Anterior cingulate cortex (tissue), 58 donors: ENCODE measurements around the gene CNOT1.
A peak's percentile ranks its signal among the peaks of the same experiment; 100 is the strongest.
"Not testable (repeated sequence)": the region's sequence is repeated elsewhere in the genome, so short reads cannot be mapped to it uniquely, and the experiment has no call there.

Source experiments
- DNase-seq, 58 donors: peaks; one replicate each; lab custom pipeline; 2025; lab: John Stamatoyannopoulos, UW

Gene CNOT1

DNA sequence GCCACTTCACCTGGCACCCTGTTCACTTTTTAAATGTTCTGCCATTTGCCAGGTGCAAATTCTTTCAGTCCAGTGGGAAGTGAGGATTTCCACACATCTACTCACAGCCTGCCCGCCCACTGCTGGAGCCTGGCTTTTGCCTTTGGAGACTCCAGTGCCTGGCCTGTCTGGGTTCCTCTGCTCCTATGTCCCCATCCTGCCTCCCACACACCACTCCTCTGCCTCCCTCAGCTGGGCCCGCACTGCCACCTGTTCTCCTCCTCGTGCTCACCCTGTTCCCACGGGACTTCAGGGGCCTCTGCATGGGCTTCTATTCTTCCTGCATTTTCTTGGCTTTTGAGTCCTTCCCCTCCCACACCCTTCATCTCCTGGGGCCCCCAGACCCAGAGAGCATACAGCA, 137.6 kb downstream of the CNOT1 start:
- no peak for DNase-seq

DNA sequence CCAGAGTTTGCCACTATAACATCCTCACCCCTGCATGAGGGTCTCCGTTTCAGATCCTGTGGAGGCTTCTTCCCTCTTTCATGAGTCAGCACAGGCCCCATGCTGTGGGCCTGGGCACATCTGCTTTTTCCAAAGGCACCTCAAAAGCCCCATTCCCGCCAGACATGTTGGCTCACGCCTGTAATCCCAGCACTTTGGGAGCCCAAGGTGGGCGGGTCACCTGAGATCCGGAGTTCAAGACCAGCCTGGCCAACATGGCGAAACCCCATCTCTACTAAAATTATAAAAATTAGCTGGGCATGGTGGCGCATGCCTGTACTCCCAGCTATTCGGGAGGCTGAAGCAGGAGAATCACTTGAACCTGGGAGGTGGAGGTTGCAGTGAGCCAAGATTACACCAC, 139.1 kb downstream of the CNOT1 start:
- not testable (repeated sequence) for DNase-seq

DNA sequence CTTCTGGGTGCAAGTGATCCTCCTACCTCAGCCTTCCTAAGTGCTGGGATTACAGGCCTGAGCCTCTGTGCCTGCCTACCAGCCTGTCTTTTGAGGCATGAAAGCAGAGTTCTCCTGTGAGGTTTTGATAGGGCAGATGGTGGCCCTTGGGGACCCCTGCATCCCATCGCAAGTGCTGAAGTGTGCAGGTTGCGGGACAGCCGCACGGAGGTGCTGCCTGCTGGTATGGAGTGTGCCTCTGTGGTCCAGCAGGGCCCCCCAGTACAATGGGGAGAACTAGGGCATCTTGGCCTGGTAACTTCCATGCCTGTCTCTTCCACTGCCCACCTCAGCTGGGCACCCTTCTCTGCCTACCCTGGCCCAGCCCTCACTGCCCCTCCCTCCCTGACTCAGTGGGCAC, 139.6 kb downstream of the CNOT1 start:
- no peak for DNase-seq

DNA sequence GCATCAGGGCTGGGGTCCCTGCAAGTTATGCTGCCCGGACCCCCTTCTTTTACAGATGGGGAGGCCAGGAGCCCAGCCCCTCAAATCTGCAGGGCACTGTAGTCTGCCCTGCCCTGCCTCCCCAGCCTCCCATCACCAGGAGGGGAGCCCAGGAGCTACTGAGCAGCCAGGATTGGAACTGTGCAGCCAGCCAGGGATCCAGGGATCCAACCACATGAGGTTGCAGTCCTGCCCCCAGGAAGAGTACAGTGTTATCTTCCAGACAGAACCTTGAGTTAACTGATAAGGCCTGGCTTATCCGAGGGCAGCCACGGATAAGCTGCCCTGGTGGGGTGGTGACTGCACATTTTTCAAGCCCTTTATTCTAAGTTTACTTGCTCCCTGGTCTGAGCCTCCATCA, 141.1 kb downstream of the CNOT1 start:
- DNase-seq: no peak

DNA sequence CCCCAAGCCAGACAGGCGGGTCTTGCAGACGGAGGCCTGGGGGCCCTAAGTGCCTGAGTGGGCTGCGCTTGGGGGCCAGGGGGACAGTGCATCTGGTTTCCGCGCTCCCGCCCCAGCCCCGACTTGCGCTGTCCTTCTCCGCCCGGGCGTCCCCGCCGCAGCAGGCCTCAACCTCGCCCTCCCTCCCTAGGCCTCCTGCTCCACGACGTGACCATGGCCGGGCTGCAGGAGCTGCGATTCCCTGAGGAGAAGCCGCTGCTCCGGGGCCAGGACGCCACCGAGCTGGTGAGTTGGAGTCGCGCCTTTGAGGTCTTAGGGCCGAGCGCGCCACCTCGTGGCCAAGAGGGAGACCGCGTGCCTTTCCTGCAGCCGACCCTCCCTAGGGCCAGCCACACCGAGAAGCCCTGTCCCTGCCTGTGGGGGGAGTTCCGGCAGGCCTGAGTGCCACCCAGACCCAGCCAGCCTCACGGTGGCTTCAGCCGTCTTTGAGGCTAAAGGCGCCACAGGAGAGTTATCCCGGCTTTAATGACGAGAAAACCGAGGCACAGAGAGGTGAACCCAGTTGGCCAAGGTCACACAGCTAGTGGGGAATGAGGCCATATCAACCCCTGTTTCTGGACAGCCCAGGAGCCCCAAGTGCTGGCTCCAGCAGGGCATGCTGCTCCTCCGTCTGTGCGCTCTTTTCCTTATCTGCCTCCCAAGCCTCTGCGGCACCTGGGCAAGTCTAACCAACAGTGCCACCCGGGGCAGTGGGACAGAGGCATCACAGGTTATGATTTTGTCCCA, 141.9 kb downstream of the CNOT1 start:
- DNase-seq: peak in 56 of 58 donors; percentile 30 to 89 (median 63)

GRCh38 chr16:58485184-58485887, 144.3 kb downstream of the CNOT1 start:
- peak in 6 of 58 donors; percentile 13 to 56 (median 33) for DNase-seq

- no peak for DNase-seq
Observed at GRCh38 chr16:58481931-58482330, 147.7 kb downstream of the CNOT1 start.

DNA sequence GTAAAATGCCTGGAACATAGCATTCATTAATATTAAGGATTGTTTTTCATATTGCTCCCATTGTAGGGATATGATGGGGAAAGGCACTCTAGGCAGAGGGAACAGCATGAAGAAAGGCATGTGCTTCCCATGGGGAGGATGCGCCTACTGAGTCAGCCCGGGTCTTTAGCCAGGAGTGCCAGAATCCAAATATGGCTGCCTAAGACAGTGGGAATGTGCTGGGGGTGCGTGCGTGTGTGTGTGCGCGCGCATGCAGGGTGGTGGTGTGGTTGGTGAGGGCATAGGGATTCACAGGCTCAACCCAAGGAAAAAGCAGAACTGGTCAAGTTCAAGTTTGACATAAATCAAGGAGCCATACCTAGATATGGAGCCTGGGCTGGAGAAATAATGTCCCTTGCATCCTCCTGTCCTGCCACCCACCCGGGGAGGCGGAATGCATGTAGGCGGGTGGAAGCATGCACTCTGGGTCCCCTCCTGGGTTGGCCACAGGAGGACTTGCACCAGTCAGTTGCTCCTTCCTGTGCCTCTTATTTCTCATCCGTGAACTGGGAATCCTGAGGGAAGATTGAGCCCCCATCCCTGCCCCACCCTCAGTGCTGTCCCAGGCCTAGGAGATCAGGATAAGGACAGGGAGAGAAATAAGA, 148.3 kb downstream of the CNOT1 start:
- DNase-seq: no peak

DNA sequence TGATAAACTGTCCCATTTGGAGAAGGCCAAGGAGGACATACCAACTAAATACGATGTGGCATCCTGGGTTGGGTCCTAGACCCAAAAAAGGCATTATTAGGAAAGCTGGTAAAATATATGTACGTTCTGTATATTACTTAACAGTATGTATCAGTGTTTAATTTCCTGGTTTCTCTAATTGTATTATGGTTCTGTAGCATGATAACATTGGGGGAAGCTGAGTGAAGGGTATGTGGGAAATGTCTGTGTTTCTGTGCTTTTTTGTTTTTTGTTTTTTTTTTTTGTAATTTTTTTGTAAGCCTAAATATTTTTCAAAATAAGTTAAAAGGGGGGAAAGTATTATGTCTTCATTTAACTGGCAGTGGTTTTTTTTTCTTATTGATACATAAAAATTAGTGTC, 151.2 kb downstream of the CNOT1 start:
- DNase-seq: no peak

DNA sequence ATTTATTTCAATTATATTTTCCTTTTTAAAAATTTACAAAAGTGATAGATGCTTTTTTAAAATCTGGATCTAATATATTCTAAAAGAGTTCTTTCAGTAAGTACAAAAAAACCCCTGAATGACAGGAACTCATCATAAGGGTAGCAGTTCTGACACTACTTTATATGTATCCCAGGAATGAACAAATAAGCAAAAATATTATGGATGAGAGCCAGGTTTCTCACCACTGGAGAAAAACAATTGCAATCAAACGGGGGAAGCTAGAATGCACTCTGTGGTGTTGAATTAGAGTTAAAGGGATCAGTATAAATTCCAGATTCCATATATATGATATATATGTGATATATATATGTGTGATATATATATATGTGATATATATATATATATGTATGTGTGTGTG, 152.8 kb downstream of the CNOT1 start:
- no peak for DNase-seq

DNA sequence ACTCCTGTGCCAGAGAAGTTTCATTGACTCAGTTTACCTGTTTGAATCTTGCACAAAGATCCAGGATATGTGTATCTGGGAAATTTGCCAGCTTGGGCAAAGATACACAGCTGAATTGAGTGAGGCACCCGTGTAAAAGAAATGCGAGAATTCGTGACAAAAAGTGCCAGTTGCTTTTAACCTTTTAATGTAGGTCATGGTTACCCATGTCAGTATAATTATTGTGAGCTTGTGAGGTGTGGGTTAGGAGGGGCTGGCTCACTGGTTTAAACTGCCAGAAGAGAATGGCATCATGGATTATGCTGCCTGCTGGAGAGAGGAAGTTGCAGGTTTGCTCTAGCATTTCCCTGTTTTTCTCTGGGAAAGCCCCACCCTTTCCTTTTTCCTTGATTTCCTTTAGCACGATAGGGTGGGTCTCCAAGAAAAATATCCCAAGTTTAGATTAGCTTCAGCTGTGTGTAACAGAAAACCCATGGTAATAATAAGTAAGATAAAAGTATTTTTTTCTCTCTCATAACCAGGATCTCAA, 154.5 kb downstream of the CNOT1 start:
- DNase-seq: no peak

GRCh38 chr16:58474296-58474695, 155.3 kb downstream of the CNOT1 start:
- DNase-seq: no peak

GRCh38 chr16:58472827-58473226, 156.8 kb downstream of the CNOT1 start:
- no peak for DNase-seq

DNA sequence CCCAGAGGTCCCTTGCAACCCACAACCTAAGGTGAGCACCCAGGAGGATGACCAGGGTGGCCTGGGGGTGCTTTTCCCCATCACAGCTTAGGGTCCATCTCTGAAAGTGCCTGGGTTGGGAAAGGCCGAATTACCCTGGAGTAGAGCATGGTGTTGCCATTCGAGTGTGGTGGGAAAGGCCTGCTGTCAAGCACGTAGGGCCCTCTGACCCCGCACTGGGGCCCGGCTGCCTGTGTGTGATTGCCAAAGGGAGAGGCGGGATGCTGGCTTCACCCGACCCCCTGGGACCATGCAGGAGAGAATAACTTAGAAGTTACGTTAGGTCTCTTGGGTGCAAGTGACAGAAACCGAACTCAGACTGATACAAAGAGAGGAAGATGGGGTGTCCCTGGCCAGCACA, 157.4 kb downstream of the CNOT1 start:
- no peak for DNase-seq

DNA sequence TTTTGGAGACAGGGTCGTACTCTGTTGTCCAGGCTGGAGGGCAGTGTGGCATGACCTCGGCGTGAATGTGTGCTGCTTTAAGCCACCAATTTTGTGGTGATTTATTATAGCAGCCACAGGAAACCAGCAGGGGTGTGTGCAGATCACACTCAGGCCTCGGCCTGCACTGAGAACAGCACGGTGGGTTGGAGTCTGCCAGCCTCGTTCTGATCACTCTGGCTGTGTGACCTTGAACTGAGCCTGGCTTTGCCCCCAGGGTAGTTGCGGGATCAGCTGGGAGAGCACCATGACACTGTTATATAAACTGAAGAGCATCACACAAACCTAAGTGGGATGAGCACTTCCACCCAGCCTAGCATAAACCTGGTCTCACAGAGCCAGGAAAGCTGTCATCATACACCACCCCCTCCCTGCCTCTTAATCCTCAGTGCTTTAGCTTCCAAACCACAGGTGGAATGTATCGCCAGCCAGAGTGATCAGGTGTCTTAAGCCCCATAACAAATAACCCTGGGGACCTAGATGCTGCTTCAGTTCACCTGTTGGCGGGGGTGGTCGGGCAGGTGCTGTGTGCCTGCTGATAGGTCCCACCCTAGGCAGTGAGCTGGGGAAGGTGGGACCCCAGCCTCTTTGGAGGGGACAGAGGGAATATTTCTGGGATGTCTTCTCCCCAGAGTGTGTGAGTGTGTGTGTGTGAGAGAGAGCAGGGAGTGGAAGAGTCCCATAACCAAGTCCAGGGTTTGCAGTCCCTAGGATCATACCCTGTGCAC, 158.2 kb downstream of the CNOT1 start:
- no peak for DNase-seq
